BJ (cell line): ENCODE data around the gene NAP1L5. TPM values are rescaled to one million over a fixed set of nuclear protein-coding genes. Genes with fewer than 3 reads are reported as not detected.

Experiments
- CTCF ChIA-PET: fragments of 350-600 bp; formaldehyde crosslinking; extraction: SDS; loops from one replicate; lab custom pipeline; 2021; ENCODE audit warnings: antibody characterized with exemption, inconsistent platforms; lab: Yijun Ruan, JAX
- POLR2A ChIA-PET: fragments of 300-600 bp; sonication (Branson Sonifier 250); formaldehyde crosslinking; extraction: SDS; loops from one replicate; lab custom pipeline; 2021; ENCODE audit warnings: antibody characterized with exemption; lab: Charles Lee
- DNase-seq: peaks from one replicate; pipeline ENCODE4 v3.0.0-alpha.2; 2011; ENCODE audit warnings: low read depth
- H3K27me3 ChIP-seq: 2 replicates; pipeline ENCODE4 v1.6.0; 2011; ENCODE audit warnings: low read length; ENCODE audit not compliant: control insufficient read depth, insufficient read depth
- H3K36me3 ChIP-seq: 2 replicates; pipeline ENCODE4 v1.5.1; 2011; ENCODE audit warnings: low read length; ENCODE audit not compliant: control insufficient read depth, insufficient read depth
- H3K4me3 ChIP-seq: 2 replicates; pipeline ENCODE4 v1.5.1; 2011; ENCODE audit warnings: low read depth, mild to moderate bottlenecking, control low read depth, low read length
- CTCF ChIP-seq: IDR thresholded peaks from 2 replicates; pipeline ENCODE4 v1.5.1; 2011; ENCODE audit warnings: low read depth, mild to moderate bottlenecking, control low read depth, inconsistent platforms, low read length, moderate library complexity; ENCODE audit not compliant: insufficient read depth
- polyA plus RNA-seq: library from polyadenylated mRNA; depleted of rRNA; stranded (reverse); fragments of >200 nt; gene quantifications from 2 replicates; pipeline ENCODE4 v1.2.3, GENCODE V29; 2011

Gene NAP1L5
- polyA plus RNA-seq, 1 experiment: 2.2 TPM

GRCh38 chr4:88674565-88674964 lies 23.1 kb downstream of the NAP1L5 start:
- no peaks in the 10 kb centered on the region for H3K27me3 ChIP-seq
- peaks cover 1% of the 10 kb centered on the region; the same call in 1 of the 2 replicates for H3K36me3 ChIP-seq
- no peak for DNase-seq
- H3K4me3 ChIP-seq: no peak overlapping the region
- ChIA-PET POLR2A (no interaction called here), CTCF (no interaction called here)
- TF ChIP-seq CTCF: no peak

GRCh38 chr4:88673886-88674285 lies 23.7 kb downstream of the NAP1L5 start:
- DNase-seq: no peak
- no peaks in the 10 kb centered on the region; the same call in 1 of the 2 replicates for H3K36me3 ChIP-seq
- no peak overlapping the region for H3K4me3 ChIP-seq
- CTCF ChIA-PET: interaction anchor here (0.8 to 1.5 kb wide), 6 partner anchors 10 to 134 kb away, joined by 3 to 4 read pairs (median 3); no protein-coding TSS in a partner anchor
- POLR2A ChIA-PET: no interaction called here
- H3K27me3 ChIP-seq: no peaks in the 10 kb centered on the region
- TF ChIP-seq CTCF: no peak

GRCh38 chr4:88672987-88673386 lies 24.6 kb downstream of the NAP1L5 start:
- H3K36me3 ChIP-seq: no peaks in the 10 kb centered on the region; the same call in 1 of the 2 replicates
- ChIA-PET CTCF (interaction anchor here (0.7 to 1.7 kb wide), 8 partner anchors 10 to 134 kb away, joined by 3 to 7 read pairs (median 3); no protein-coding TSS in a partner anchor), POLR2A (no interaction called here)
- no peak overlapping the region for H3K4me3 ChIP-seq
- no peak for DNase-seq
- no peaks in the 10 kb centered on the region for H3K27me3 ChIP-seq
- peak; percentile 61 for TF ChIP-seq CTCF

- ChIA-PET POLR2A (no interaction called here), CTCF (interaction anchor here (1.0 to 4.0 kb wide), 5 partner anchors 10 to 362 kb away, joined by 3 to 17 read pairs (median 4); no protein-coding TSS in a partner anchor)
- Histone ChIP-seq H3K27me3 (no peaks in the 10 kb centered on the region), H3K4me3 (no peak overlapping the region), H3K36me3 (no peaks in the 10 kb centered on the region)
- DNase-seq: peak; percentile 71
- no peak for TF ChIP-seq CTCF
Observed at GRCh38 chr4:88661739-88662138, 35.9 kb downstream of the NAP1L5 start.

- Histone ChIP-seq H3K36me3 (no peaks in the 10 kb centered on the region), H3K27me3 (no peaks in the 10 kb centered on the region), H3K4me3 (no peak overlapping the region)
- no peak for TF ChIP-seq CTCF
- POLR2A ChIA-PET: no interaction called here
- CTCF ChIA-PET: interaction anchor here (1.4 to 4.0 kb wide), 3 partner anchors 77 to 129 kb away, joined by 4 to 17 read pairs (median 8); no protein-coding TSS in a partner anchor
- DNase-seq: peak; percentile 66
Observed at GRCh38 chr4:88660446-88661294, 37.0 kb downstream of the NAP1L5 start.
